Cardiac muscle cell (in vitro differentiated cells and primary cell): Measurements from ENCODE around the gene AQP6. TPM values are rescaled to one million over a fixed set of nuclear protein-coding genes. Genes with fewer than 3 reads are reported as not detected.

Experiments
- DNase-seq, 2 donors: peaks; one replicate each; pipeline versions ENCODE4 v3.0.0 to v3.0.0-alpha.2; 2010 to 2017; ENCODE audit warnings: low read depth in 1 of 2, low spot score in 1 of 2
- H3K27ac ChIP-seq: fragments of 200-600 bp; sonication (generic); 2 replicates; pipeline ENCODE4 v1.5.1; 2016
- H3K27me3 ChIP-seq: fragments of 200-600 bp; sonication (generic); 2 replicates; pipeline ENCODE4 v1.6.0; 2016; ENCODE audit warnings: control low read depth
- H3K36me3 ChIP-seq: fragments of 200-600 bp; sonication (generic); 2 replicates; pipeline ENCODE4 v1.5.1; 2016; ENCODE audit warnings: control low read depth
- H3K4me1 ChIP-seq: fragments of 200-600 bp; sonication (generic); 2 replicates; pipeline ENCODE4 v1.8.1; 2017; ENCODE audit warnings: low read depth, mild to moderate bottlenecking, mixed run types
- H3K4me3 ChIP-seq: fragments of 200-600 bp; sonication (generic); 2 replicates; pipeline ENCODE4 v1.5.1; 2016; ENCODE audit warnings: mild to moderate bottlenecking
- H3K9me3 ChIP-seq: fragments of 200-600 bp; sonication (generic); 2 replicates; pipeline ENCODE4 v1.5.1; 2017; ENCODE audit warnings: low read depth, mild to moderate bottlenecking, control low read depth
- CTCF ChIP-seq: IDR thresholded peaks from 2 replicates; pipeline ENCODE4 v1.5.1; 2012; ENCODE audit warnings: low read depth, mild to moderate bottlenecking, low read length
- polyA plus RNA-seq: library from polyadenylated mRNA; unstranded; fragments of >200 nt; fragmentation: Nextera tagmentation; extraction: Ambion mirVana; gene quantifications from 2 replicates; pipeline ENCODE4 v1.2.1, GENCODE V29; 2016
- total RNA-seq: library from RNA; depleted of rRNA; stranded (reverse); fragments of >200 nt; gene quantifications from 2 replicates; pipeline ENCODE4 v1.2.3, GENCODE V29; 2016

AQP6 gene
- total and polyA plus RNA-seq, 2 experiments from 2014 or later = 0.26 to 1.8 TPM

GRCh38 chr12:50006754-50007442 is 34.2 kb downstream of the AQP6 start:
- Histone ChIP-seq H3K27ac (no peak overlapping the region), H3K36me3 (no peaks in the 10 kb centered on the region), H3K27me3 (no peaks in the 10 kb centered on the region), H3K4me3 (no peak overlapping the region), H3K9me3 (no peaks in the 10 kb centered on the region), H3K4me1 (peaks cover 25% of the 10 kb centered on the region)
- TF ChIP-seq CTCF = no peak
- DNase-seq = no peak

GRCh38 chr12:50013361-50014147 is 40.8 kb downstream of the AQP6 start:
- peaks cover 16% of the 10 kb centered on the region for H3K4me1 ChIP-seq
- DNase-seq = no peak
- TF ChIP-seq CTCF = no peak
- H3K4me3 ChIP-seq = no peak overlapping the region
- no peak overlapping the region for H3K27ac ChIP-seq
- no peaks in the 10 kb centered on the region for H3K36me3 ChIP-seq
- no peaks in the 10 kb centered on the region for H3K9me3 ChIP-seq
- no peaks in the 10 kb centered on the region for H3K27me3 ChIP-seq

- no peak for DNase-seq
- no peak for TF ChIP-seq CTCF
- Histone ChIP-seq H3K9me3 (no peaks in the 10 kb centered on the region), H3K27me3 (no peaks in the 10 kb centered on the region), H3K4me1 (peaks cover 23% of the 10 kb centered on the region), H3K36me3 (no peaks in the 10 kb centered on the region), H3K4me3 (no peak overlapping the region), H3K27ac (no peak overlapping the region)
Observed at GRCh38 chr12:50014342-50014741, 41.6 kb downstream of the AQP6 start.

- no peak for TF ChIP-seq CTCF
- Histone ChIP-seq H3K9me3 (no peaks in the 10 kb centered on the region), H3K4me1 (peaks cover 27% of the 10 kb centered on the region), H3K4me3 (no peak overlapping the region), H3K27me3 (no peaks in the 10 kb centered on the region), H3K36me3 (no peaks in the 10 kb centered on the region), H3K27ac (no peak overlapping the region)
- peak; percentile 14 to 97 for DNase-seq
Observed at GRCh38 chr12:50016501-50017475, 44.0 kb downstream of the AQP6 start.

- TF ChIP-seq CTCF = no peak
- H3K4me3 ChIP-seq = no peak overlapping the region
- no peaks in the 10 kb centered on the region for H3K9me3 ChIP-seq
- peak in 1 of 2 donors; percentile 80 for DNase-seq
- H3K4me1 ChIP-seq = peaks cover 27% of the 10 kb centered on the region
- no peaks in the 10 kb centered on the region for H3K27me3 ChIP-seq
- no peaks in the 10 kb centered on the region for H3K36me3 ChIP-seq
- H3K27ac ChIP-seq = no peak overlapping the region
Observed at GRCh38 chr12:50017641-50018040, 44.9 kb downstream of the AQP6 start.
